T47D (cell line): ENCODE measurements around the gene HOXA9.
A peak's percentile ranks its signal among the peaks of the same experiment; 100 is the strongest.

Source experiments
- DNase-seq, 2 experiments: peaks; one replicate each; pipeline versions ENCODE4 v3.0.0 to v3.0.0-alpha.2; 2011 to 2012; ENCODE audit warnings: low read depth in 1 of 2, low spot score in 1 of 2
- JUND ChIP-seq: IDR thresholded peaks from 2 replicates; pipeline ENCODE4 v1.6.1; 2012; ENCODE audit warnings: low read depth
- in situ Hi-C: cut with HindIII; loops from 2 replicates; pipeline ENCODE4 v1.10.0; 2016; ENCODE audit warnings: low sequenced_read_pairs, low pct_unique_long_range_greater_than_20kb

HOXA9 gene

DNA sequence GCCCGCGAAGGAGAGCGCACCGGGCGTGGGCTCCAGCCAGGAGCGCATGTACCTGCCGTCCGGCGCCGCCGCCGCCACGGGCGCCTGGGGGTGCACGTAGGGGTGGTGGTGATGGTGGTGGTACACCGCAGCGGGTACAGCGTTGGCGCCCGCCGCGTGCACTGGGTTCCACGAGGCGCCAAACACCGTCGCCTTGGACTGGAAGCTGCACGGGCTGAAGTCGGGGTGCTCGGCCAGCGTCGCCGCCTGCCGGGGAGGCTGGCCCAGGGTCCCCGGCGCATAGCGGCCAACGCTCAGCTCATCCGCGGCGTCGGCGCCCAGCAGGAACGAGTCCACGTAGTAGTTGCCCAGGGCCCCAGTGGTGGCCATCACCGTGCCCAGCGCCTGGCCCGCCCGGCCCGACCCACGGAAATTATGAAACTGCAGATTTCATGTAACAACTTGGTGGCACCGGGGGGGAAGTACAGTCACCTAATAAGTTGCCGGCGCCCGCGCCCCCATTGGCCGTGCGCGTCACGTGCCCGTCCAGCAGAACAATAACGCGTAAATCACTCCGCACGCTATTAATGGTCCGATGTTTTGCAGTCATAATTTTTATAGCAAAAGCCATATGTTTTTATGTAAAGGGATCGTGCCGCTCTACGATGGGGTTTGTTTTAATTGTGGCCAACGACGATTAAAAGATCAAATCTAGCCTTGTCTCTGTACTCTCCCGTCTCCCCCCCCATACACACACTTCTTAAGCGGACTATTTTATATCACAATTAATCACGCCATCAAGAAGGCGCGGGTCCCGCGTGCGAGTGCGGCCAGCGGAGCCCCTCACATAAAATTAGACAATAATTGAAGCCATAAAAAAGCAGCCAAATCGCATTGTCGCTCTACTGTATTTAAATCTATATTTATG lies at the start of gene HOXA9:
Gene HOXA9, minus strand, starts transcription at position 449 of the 907 bp plus-strand sequence. Its CDS starts 80 bp downstream, at position 369.
- in situ Hi-C loops: no loop called here
- TF ChIP-seq JUND: no peak
- DNase-seq: no peak

DNA sequence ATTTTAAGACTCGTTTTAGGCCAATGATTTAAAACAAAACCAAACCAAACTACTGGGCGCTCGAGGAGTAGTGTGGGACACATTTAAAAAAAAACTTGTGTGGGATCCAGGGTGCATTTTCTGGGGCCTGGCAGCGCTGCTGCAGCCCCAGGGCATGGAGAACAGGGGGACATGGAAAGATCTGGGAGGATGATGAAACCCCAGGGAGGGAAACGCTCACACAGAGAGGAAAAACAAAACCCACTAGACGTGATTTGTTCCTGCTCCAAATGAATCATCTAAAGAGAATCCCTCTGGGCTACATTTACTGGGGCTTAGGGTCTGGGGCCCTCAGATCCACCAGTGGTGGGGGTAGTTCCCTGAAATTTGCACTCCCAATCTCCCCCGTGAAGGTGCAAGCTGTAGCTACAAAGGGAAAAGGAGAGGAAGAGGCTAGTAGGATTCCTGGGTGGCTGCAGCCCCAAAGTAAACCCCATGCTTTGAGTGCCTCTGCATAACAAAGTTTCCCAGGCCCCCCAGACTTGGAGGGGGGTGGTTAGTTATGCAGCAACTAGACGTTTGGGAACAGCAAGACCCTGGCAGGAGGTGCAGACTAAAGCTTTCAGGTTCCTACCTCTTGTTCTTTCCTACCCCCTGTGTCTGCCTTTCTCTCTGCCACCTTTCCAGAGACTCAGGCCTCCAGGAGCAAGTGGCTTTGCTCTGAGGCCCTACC lies 49.1 kb upstream of the HOXA9 start:
- in situ Hi-C loops: no loop called here
- DNase-seq: no peak
- no peak for TF ChIP-seq JUND

DNA sequence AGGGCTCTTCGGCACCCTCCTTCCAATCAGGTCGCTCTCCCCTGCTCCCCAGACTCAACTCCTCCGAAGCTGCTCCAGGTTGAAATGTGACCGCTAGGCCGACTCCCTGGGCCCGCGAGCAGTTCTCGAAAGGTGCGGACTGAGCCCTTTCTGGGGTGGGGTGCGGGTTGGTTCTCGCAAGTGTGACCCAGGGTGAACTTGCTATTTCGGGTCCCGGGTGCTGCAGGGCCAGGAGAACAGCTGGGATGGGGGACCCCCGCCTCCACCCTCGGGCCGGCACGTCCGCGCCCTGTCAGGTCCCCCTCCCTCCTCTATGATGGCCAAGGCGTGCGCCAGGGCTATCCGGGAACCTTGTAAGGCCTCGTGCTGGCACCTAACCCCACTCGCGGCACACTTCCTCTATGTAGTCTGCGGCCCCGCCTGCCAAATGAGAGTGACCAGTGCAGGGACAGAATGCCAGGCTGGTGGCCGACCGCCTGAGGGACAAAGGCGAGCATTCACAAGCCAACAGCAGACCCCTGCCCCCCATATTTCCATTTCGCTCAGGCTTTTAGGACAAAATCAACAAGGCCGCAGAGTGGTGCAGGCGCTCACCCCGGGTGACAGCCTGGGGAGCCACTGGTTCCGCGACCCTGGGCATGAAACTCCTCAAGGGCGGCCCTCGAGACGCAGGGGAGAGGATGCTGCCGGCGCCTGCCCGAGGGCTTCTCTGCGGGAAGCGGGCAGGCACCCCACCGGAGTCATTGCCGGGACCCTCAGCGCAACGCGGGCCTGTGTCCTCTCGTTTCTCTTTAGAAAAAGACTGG lies 48.3 kb upstream of the HOXA9 start:
- DNase-seq: no peak
- TF ChIP-seq JUND: no peak
- in situ Hi-C loops: no loop called here

DNA sequence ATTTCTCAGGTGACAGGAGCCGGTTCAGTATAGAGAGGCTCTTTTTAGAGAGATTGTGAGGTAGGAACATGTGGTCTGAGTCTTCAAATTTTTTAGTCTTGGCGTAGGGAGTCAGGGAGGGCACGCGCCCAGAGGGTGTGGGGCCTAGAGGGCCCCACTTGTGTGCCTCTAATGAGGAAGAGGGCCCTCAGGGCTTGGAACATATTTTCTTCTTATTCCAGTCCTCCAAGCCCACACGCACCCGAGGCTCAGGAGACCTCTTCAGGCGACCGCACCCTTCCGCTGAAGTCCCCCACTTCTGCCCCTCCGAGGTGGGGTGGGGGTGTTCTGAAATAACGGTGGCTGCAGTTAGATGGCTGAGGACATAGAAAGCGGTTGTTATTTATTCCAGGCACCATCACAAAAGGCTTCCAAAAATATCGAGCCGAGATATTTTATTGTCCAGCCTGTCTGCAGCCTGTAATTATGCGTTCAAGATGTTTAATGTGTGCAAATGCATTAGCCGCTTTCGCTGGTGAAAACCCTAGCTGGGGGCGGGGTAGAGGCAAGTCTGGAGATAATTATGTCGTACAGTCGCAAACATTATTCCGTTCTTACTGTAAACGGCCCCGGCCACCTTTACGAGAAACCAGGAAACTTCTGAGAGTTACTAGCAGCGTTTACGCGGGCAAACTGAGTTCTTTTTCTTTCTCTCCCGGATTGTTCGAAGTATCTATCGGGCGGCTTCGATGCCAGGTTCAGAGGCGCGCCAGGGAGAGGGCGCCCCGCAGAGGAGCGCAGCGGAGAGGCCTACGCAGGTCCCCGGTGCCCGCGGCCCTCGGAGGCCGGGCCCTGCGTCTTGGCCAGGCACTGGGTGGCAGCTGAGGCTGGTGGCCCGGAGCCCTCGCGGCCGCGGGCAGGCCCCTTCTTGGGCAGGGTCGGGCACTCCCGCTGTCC lies 47.4 kb upstream of the HOXA9 start:
- no peak for TF ChIP-seq JUND
- in situ Hi-C loops: no loop called here
- no peak for DNase-seq

DNA sequence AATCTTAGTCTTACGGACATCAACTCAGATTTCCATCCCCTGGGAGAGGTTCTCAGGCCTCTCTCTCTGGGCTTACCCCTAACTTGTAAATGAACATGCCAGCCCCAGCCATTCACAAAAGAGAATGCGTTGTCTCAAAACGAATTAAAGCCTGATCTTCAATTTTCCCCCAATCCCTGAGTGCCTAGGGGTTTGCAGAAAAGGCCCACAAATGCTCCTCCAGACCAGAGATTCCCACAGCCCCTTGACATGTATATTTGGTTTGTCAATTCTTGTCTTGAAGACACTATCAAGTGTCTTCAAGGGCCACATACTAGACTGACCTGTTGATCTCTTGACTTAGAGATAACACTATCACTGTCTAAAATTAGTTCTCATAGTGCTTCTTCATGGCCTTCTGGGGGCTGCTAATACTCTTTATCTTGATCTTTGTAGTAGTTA lies 46.4 kb upstream of the HOXA9 start:
- TF ChIP-seq JUND: no peak
- no peak for DNase-seq
- in situ Hi-C loops: no loop called here

DNA sequence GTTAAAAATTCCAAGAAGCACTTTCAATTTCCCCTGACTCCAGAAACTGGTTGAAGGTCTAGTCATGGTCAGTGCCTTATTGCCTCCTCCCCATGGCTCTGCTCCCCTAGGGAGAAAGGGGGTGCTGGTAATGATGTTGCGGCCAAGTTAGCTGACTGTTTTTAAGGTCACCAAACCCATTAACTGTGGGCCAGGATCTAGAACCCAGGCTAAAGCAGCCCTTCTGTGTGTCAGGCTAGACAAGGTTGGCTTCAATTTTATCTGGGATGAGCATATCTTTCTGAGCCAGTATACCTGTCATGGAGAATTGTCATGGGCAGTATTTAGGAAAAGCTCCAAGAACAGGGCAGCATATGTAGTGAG lies 45.7 kb upstream of the HOXA9 start:
- TF ChIP-seq JUND: no peak
- DNase-seq: no peak
- in situ Hi-C loops: no loop called here

DNA sequence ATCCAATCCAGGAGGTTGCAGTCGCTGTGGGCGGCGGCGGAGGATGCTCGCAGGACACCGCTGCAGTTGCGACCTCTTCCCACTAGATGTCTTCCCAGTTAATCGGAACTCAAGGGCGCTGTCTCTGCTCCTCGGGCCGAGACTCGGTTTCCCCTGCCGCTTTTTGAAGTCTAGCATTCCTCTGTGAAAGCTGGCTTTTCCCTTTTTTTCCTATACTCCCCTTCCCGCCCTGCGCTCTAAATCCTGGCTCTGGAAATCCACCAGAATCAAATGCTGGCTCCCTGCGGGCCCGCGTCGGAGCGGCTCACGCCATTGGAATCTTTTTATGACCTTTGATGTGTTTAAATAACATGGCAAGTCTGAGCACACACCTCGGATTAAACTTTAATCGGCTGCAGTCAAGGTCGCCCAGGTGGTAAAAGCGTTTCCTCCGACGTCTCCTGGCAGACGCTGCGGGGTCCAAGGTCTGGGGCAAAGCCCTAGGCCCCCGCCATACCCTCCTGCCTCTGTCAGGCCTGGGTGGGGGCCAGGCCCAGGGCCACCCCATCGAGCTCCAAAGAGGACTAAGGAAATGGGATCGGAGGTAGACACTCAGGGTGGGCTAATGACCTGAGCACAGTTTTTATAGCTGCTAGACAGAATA lies 45.2 kb upstream of the HOXA9 start:
- peak; percentile 66 to 85 for DNase-seq
- TF ChIP-seq JUND: no peak
- in situ Hi-C loops: no loop called here

DNA sequence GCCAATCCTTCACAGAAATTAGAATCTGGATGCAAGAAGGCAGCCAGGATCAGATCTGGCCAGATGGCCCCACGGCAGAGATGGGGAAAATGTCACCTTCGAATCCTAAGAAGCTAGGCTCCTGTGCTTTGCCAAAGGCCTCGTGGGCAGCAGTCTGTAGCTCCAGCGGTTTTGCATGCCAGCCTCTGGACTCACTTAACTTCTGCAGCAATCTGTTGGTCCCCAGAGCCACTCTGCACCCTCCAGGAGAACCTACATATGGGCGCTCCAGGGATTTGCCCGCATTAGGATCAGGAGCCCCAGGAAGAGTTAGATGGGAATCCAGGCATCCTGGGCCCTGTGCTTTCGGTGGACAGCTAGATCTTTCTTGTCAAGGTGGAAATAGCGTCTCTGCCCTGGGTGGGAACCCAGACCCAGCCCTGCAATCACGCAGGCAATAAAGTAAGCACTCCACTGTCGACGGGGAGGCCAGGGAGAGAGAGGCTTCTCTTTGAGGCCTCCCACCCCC lies 44.6 kb upstream of the HOXA9 start:
- in situ Hi-C loops: no loop called here
- DNase-seq: no peak

DNA sequence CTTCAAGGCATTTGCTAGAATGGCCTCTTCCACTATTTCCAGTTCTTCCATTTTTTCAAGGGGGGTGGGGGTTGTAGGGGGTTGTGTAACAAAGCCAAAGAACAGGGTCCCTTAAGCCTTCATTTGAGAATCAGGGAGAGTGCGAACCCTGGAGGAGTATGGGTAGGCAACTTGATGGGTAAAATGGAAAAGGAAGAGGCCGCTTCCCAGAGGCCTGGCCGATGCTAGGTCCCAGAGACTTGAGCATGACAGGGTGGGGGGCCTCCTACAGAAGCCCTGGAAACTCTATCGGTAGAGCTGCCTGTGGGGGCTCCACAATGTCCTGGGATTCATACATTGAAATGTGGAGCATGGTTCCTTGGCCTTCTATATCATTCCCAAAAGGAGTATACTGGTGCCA lies 43.7 kb upstream of the HOXA9 start:
- in situ Hi-C loops: no loop called here
- no peak for DNase-seq
- TF ChIP-seq JUND: no peak

More for the DNA sequence above, 44.6 kb upstream of the HOXA9 start:
- no peak for TF ChIP-seq JUND

DNA sequence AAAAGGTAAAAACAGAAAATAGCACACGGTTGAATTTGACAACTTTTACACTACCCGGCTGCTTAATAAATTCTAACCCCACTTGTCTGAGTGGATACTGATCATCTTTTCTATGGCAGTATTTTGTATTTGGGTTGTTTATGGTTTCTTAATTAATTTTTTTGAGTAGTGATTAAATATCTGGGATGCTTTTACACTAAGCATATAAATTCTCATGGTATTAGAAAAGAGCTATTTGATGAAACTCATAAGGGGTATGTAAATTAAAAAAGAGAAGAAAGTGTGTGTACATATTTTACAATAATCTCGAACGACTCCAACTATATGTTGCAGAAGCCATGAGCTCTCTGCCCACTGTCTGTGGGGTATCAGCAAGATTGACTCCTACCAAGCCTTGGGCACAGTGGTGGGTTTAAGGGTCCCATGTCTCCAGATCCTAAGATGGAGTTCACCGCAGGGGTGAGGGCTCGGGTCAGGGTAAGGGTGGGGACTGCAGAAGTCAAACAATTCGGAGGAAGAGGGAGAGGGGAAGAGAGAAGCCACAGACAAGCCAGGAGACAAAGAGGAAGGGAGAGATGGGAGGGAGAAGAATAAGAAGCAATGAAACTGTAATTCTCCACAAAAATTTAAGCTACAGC lies 42.1 kb upstream of the HOXA9 start:
- no peak for DNase-seq
- no peak for TF ChIP-seq JUND
- in situ Hi-C loops: no loop called here
